Esophagus squamous epithelium (tissue), 5 donors: ENCODE data around the gene HYCC1. TPM values are rescaled to one million over a fixed set of nuclear protein-coding genes. Genes with fewer than 3 reads are reported as not detected.

Experiments used
- DNase-seq: peaks from one replicate; lab custom pipeline; 2025; lab: John Stamatoyannopoulos, UW
- H3K27ac ChIP-seq, 4 donors: fragments of 200-600 bp; sonication (generic); one replicate each; pipeline ENCODE4 v1.5.1; 2016 to 2019; ENCODE audit warnings: mild to moderate bottlenecking in 1 of 4
- H3K27me3 ChIP-seq, 4 donors: fragments of 200-600 bp; sonication (generic); 1 replicate in 3 of 4; 2 replicates in 1 of 4; pipeline versions ENCODE4 v1.5.1 to v1.6.0; 2017 to 2021; ENCODE audit warnings: antibody characterized with exemption in 1 of 4
- H3K36me3 ChIP-seq, 3 donors: fragments of 200-600 bp; sonication (generic); one replicate each; pipeline ENCODE4 v1.5.1; 2016 to 2019
- H3K4me1 ChIP-seq, 3 donors: fragments of 200-600 bp; sonication (generic); one replicate each; pipeline ENCODE4 v1.5.1; 2017 to 2019
- H3K4me3 ChIP-seq, 4 donors: fragments of 200-600 bp; sonication (generic); 1 replicate in 3 of 4; 2 replicates in 1 of 4; pipeline ENCODE4 v1.5.1; 2016 to 2019; ENCODE audit warnings: mild to moderate bottlenecking in 2 of 4, moderate library complexity in 1 of 4
- H3K9me3 ChIP-seq, 3 donors: fragments of 200-600 bp; sonication (generic); one replicate each; pipeline ENCODE4 v1.5.1; 2016 to 2019
- CTCF ChIP-seq, 6 experiments: fragments of 450-650 bp in 4 of 6; fragments of 200-600 bp in 2 of 6; sonication (generic) in 2 of 6; IDR thresholded peaks; one replicate each; pipeline ENCODE4 v1.5.1; 2016 to 2019; ENCODE audit warnings: antibody characterized with exemption in 6 of 6, mild to moderate bottlenecking in 4 of 6, moderate library complexity in 4 of 6
- POLR2A ChIP-seq, 4 donors: fragments of 450-650 bp; IDR thresholded peaks; one replicate each; pipeline ENCODE4 v1.6.1; 2017; ENCODE audit warnings: antibody characterized with exemption in 4 of 4, mild to moderate bottlenecking in 4 of 4, moderate library complexity in 3 of 4
- WGBS, 2 donors: methylation state at CpG; one replicate each; pipeline ENCODE4 v1.1.5; 2018; 5-methylcytosine and 5-hydroxymethylcytosine counted together
- intact Hi-C: fragments of 100-400 bp; cut with DNase I; formaldehyde crosslinking; loops from one replicate; pipeline ENCODE4 v1.15.0; 2022
- total RNA-seq, 4 donors: library from RNA; depleted of rRNA; stranded (reverse); fragments of >200 nt; gene quantifications; one replicate each; pipeline ENCODE4 v1.1.0, GENCODE V29; 2016
- donor health status: DM: yes; HTN: yes; CAD: no.

Gene HYCC1
- total RNA-seq, 4 donors from 2014 or later: 19.8 to 51.2 (median 34.1) TPM

DNA sequence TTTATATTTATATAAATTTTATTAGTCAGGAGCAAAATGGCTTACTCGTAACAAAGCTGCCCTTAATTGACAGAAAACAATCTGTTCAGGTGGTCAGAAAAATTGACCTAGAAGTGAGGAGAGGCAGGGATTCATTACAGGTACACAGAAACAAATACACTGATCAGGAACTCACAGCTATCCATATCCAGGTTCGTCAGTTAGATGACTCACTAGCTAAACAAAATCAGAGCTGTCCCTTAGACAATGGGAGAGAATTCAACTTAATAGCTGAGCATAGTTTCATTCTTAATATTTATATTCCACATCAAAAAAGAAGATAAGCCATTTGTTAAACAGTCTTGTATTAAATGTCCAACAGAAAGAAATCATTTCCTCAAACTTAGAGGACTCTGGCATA, 41.7 kb downstream of the HYCC1 start:
- Histone ChIP-seq H3K9me3 (no peaks in the 10 kb centered on the region), H3K36me3 (peaks cover 0 to 57% (median 0%) of the 10 kb centered on the region in 3 donors), H3K27me3 (no peaks in the 10 kb centered on the region), H3K4me1 (no peaks in the 10 kb centered on the region), H3K4me3 (no peak overlapping the region), H3K27ac (no peak overlapping the region)
- no peak for DNase-seq
- WGBS, 2 donors: 55 to 73% methylated on average over 2 of the region's 2 CpGs
- intact Hi-C loops: no loop called here
- TF ChIP-seq CTCF (IDR thresholded peaks at IDR 0.05) (no peak), POLR2A (IDR thresholded peaks at IDR 0.05) (no peak)

DNA sequence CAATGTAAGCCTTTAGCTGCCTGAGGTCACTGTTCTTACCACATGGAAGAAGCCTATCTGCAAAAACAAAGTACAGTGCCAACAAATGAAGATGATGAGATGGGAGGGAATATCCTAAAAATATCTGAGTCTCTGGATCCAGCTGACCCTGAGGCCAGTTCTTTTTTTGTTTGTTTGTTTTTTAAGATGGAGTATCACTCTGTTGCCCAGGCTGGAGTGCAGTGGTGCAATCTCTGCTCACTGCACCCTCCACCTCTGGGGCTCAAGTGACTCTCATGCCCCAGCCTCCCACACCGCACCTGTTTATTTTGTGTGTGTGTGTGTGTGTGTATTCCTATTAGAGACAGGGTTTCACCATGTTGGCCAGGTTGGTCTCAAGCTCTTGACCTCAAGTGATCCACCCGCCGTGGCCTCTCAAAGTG, 44.9 kb downstream of the HYCC1 start:
- H3K4me3 ChIP-seq: no peak overlapping the region
- TF ChIP-seq POLR2A (IDR thresholded peaks at IDR 0.05) (no peak), CTCF (IDR thresholded peaks at IDR 0.05) (no peak)
- H3K4me1 ChIP-seq: no peaks in the 10 kb centered on the region
- no peaks in the 10 kb centered on the region for H3K9me3 ChIP-seq
- H3K36me3 ChIP-seq: peaks cover 0 to 29% (median 0%) of the 10 kb centered on the region in 3 donors
- DNase-seq: no peak
- intact Hi-C loops: no loop called here
- no peak overlapping the region for H3K27ac ChIP-seq
- WGBS, 2 donors: 71 to 90% methylated on average over 3 of the region's 3 CpGs
- no peaks in the 10 kb centered on the region for H3K27me3 ChIP-seq

Other genes with a start within 250 kb of the HYCC1 start
- gene TOMM7, start 191.3 kb downstream of the HYCC1 start, total RNA-seq: 100 to 1,000 TPM in 2 of 4 donors, 10 to 100 TPM in 2; 73.2 to 217 (median 126) TPM
- 10 to 100 TPM; 16.3 to 26.9 (median 20.5) TPM for gene KLHL7, start 91.7 kb upstream of the HYCC1 start, total RNA-seq
- gene NUP42, start 167.9 kb upstream of the HYCC1 start, total RNA-seq: 10 to 100 TPM; 15.5 to 34.3 (median 29.1) TPM
- 100 to 1,000 TPM in 2 of 4 donors, 10 to 100 TPM in 2; 34.5 to 187 (median 107) TPM for gene GPNMB, start 232.6 kb upstream of the HYCC1 start, total RNA-seq